GM12872 (cell line): ENCODE data around the gene CEP126.

Experiments used
- TF ChIP-seq, protein P1 (sequence below): IDR thresholded peaks from 3 replicates; pipeline ENCODE4 v1.5.1; 2011; ENCODE audit warnings: low read depth, mild to moderate bottlenecking, low read length, moderate library complexity; ENCODE audit not compliant: insufficient read depth

The CEP126 gene

DNA sequence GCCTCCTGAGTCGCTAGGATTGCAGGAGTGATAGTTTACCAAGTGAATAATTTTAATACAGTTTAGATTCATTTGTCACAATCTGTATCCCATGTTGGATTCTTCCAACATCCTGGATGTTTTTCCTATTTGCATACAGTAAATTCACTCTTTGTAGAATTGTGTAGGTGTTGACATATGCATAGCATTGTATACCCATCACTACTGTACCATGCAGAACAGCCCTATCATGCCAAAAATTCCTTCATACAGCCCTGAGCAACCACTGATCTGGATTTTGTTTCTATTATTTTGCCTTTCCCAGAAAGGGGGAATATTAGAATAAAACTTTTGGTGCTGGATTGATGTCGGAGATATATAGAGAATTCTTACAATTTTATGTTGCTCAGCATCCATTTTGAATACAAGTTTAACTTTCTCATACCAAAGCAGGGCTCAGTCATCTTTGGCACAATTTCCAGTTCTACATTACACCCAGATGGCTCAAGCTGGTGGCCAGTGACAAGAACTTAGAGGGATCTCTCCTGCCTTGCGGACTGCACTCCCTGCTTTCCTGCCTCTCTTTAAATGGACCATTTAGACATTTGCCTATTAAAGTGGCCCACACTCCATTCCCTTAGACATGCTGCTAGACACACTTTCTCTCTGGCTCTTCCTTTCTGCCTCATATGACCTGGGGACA lies 87.0 kb downstream of the CEP126 start:
- TF ChIP-seq, protein P1, sequence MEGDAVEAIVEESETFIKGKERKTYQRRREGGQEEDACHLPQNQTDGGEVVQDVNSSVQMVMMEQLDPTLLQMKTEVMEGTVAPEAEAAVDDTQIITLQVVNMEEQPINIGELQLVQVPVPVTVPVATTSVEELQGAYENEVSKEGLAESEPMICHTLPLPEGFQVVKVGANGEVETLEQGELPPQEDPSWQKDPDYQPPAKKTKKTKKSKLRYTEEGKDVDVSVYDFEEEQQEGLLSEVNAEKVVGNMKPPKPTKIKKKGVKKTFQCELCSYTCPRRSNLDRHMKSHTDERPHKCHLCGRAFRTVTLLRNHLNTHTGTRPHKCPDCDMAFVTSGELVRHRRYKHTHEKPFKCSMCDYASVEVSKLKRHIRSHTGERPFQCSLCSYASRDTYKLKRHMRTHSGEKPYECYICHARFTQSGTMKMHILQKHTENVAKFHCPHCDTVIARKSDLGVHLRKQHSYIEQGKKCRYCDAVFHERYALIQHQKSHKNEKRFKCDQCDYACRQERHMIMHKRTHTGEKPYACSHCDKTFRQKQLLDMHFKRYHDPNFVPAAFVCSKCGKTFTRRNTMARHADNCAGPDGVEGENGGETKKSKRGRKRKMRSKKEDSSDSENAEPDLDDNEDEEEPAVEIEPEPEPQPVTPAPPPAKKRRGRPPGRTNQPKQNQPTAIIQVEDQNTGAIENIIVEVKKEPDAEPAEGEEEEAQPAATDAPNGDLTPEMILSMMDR = no peak

DNA sequence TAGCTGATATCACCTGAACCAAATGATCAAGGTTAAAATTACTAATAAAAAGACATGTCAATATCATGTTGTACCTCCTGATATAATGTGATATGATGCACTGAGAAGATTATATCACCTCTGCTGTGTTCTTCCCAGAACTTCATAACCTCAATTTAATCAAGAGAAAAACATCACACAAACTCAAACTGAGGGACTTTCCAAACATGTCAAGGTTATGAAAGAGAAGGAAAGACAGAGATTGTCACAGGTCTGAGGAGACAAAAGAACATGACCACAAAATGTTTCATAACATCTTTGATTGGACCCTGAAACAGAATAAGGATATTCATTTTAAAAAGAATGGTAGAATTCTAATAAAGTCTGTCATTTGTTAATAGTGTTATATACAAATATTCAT lies 89.4 kb downstream of the CEP126 start:
- TF ChIP-seq, protein P1 = no peak

DNA sequence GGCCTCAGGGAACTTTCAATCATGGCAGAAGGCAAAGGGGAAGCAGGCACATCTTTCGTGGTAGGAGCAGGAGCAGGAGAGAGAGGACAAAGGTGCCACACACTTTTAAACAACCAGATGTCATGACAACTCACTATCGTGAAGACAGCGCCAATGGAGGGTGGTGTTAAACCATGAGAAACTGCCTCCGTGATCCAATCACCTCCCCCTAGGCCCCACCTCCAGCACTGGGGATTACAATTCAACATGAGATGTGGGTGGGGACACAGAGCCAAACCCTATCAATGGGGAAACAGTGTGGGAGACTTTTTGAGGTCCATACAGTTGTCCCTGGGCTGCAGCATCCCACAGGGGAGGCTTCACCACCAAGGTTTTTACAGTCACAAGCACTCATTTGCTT lies 90.5 kb downstream of the CEP126 start:
- TF ChIP-seq, protein P1 = no peak

DNA sequence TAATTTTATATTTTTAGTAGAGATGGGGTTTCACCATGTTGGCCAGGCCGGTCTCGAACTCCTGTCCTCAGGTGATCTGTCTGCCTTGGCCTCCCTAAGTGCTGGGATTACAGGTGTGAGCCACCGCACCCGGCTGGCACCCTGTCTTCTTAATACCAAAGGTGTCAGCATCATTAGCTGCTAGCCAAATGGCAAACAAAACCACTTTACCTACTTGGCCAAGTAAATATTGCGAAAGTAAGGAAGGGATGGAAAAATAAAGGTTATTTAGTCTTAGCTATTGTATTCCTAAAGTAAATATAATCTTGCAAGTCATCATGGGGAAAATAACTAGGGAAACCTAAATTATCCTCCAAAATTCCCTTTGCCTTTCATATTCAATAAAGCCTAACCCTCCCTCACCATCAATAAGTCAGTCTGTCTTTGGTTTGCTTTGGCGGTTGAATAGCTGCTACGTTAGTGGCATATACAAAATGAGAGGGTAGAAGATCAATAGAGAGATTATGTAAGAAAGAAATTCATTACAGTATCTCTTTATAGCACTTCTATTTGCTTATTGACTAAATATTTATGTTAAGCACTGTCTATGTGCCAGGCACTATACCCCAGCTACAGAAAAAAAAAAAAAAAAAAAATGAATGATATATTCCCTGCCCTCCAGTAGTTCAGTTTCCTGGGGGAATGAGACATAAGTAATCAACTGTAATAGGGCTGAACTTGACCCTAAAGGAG lies 92.2 kb downstream of the CEP126 start:
- TF ChIP-seq, protein P1 = no peak

DNA sequence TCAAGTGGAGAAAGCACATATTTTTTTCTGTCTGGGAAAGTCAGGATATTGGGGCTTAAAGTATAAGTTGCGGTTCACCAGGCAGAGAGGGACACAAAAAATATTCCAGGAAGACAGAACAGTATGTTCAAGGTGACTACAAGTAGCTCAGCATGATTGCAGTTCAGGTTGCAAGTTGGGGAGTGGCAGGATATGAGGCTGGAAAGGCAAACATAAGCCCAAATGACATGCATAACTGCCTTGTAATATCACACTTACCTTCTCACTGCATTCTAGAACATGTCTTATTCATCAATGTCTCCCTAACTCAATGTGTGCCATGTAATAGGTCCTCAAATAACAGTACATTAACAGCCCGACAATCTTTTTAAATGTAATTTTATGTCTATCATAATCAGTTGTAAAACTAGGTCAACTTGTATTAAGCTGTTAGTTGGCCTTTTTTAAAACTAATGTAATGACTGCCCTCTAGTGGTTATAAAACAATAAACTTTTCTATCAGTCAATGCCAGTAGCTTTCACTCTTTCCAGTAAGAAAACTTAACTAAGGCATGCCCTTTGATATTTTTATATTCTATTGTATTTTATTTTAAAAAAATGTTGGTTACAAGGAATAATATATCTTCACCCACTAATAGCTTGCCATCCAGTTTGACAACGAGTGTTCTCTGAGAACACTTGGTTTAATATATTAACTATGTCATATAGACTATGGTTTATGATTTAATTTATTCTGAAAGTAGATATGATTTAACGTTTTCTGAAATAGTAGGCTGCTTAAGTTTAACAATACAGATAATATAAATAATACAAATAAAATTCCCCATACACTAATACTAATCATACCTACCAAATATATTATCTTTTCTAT lies 93.0 kb downstream of the CEP126 start:
- TF ChIP-seq, protein P1 = peak; percentile 30; the same call in 2 of the 3 replicates

DNA sequence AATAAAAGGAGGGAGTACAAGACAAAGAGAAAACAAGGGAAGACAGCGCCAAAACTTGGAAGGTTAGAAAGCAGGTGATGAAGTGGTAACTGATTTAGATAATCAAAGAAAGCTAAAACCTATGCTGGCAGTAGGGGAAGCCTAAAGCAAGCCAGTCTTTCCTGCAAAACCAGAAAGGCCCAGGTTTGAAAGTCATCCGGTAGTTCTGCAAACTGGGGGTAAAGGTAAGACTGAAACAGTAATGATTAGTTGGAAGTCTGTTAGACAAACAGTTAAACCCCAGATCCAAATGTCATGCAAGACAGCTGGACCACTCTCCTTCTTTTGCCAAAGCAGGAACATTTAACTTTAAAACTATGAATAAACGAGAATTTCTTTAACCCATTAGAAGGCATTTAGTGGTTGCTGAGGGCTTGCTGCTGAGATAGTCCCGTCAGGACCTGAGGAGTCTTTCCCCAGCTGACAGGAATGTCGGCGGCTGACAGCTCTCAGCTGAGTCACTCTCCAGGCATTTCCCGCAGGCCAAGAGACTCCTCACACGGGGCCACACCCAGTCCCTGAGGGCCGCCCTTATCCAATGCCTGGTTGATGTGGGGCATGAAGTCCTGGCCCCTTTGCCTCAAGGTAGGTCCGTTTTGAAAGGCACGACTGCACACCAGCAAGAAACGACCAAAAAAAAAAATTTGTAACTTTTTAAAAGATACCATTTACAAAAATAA lies 96.1 kb downstream of the CEP126 start:
- TF ChIP-seq, protein P1 = no peak
